NCI-H2081 (cell line): ENCODE results near the gene PRSS35.
A peak's percentile ranks its signal among the peaks of the same experiment; 100 is the strongest.
"Not testable (repeated sequence)": the region's sequence is repeated elsewhere in the genome, so short reads cannot be mapped to it uniquely, and the experiment has no call there.

ENCODE experiments used
- DNase-seq, 2 experiments: peaks; one replicate each; lab custom pipeline; 2025; lab: John Stamatoyannopoulos, UW

PRSS35 gene

DNA sequence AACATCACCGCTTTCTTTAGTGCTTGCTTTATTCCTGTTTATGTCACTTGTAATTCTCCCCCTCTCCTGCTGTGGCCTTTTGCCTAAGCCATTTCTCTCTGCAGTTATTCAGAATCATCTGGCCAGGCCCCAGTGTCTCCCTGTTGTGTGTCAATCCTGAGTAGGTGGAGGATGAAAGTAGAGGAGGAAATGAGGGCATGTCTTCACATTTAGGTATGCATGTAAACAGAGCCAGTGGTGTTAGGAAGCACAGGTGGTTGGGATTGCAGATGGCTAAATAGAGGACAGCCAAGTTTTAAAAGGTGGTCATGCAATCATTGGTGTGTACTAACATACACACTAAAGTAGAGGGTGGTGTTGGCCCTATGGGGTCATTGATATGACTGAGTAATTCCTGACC, 5.2 kb downstream of the PRSS35 start:
- no peak for DNase-seq

DNA sequence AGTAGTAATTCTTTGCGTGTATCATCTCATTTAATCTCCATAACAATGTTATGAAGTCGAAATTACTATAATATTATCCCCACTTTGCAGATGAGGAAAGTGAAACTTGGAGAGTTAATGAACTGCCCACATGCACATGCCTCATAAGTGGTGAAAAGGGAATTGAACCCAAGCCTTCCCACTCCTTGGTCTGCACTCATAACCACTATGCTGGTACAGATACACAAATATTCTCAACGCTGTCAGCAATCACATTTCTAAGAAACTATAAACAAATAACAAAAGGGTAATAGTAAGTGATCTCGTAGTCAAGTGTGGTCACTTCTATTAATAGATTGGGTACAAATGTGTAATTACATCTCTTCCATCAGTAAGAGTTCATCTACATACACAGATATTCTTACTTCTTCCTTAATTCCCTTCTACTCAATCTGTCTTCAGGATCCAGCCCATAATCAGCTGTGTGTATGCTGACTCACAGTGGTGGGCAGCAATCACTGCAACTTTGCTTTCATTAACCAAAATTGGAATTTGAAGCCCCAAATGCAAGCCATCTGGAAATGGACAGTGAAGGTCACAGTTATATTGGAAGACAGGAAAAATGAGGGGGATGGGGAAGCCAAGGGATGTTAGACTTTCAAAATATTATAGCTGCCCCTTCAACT, 6.6 kb downstream of the PRSS35 start:
- DNase-seq: no peak

DNA sequence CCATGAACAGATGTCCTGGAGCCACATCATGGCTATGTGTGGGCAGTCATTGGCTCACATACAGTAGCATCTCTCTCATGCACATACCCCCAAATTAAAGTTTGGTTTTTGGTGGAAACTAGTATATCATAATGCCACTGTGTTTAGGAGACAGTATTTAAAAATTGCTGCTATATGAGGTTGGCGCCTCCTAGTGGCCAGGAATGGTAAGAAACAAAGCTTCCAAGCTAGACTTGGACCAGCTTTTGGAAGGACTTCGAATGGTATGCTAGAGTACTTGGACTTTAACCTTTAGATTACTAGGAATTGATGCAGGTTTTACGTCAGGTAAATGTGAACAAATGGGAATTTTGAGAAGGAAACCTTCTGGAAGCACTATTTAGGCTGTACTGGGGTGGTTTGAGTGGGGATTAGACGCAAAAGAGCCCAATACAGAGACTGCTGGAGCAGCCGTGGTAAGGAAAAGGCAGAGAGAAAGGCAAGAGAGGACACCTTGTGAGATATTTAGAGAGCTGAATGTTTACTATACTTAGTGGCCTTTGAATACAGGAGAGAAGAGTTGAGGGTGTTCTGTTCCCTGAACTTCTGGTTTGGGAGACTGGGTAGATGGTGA, 23.8 kb downstream of the PRSS35 start:
- DNase-seq: peak in 1 of 2 experiments; percentile 31

DNA sequence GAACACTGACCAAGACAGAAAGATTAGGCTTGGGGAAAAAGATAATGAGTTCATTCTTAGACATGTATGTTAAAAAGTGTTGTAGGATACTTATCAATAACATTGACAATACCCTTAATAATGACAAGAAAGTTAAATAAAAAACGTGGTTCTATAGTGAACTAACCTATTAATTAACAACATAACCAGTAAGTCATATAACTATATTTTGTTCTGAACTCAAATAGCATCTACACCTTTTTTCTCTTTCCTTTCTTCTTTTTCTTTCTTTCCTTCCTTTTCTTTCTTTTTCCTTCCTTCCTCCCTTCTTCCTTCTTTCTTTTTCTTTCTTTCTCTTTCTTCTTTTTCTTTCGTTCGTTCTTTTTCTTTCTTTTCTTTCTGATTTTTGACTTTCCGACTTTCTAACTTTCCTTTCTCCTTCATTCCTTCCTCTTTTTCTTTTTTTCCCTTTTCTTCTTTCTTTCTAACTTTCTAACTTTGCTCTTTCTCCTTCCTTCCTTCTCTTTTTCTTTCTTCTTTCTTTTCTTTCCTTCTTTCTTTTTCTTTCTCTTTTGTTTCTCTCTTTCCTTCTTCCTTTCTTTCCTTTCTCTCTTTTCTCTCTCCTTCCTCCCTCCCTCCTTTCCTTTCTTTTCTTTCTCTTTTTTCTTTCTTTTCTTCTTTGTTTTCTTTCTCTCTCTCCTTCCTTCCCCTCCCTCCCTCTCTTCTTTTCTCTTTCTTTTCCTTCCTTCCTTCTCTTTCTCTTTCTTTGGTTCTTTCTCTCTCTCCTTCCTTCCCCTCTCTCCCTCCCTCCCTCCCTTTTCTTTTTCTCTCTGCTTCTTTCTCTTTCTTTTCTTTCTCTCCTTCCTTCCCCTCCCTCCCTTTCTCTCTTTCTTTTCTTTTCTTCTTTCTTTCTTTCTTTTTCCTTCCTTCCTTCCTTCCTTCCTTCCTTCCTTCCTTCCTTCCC, 24.6 kb downstream of the PRSS35 start:
- DNase-seq: no peak

DNA sequence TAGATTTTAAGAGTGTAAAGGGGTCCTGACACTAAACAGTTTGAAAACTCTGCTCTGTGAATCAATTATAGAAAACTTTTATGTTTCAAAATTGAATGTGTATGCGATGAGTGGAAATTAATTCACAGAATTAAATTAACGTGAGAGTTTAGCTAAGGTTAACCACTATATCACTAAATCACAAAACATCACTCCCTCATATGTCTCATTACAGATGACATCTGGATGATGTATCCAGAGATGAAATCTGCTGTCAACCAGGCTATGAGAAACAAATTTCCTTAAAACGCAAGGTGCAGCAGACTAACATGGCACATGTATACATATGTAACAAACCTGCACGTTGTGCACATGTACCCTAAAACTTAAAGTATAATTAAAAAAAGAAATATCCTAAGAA, 27.3 kb downstream of the PRSS35 start:
- no peak for DNase-seq

- no peak for DNase-seq
These were observed 34.3 kb downstream of the PRSS35 start for GRCh38 chr6:83546636-83547035.

GRCh38 chr6:83550482-83550881, 38.1 kb downstream of the PRSS35 start:
- DNase-seq: not testable (repeated sequence)

GRCh38 chr6:83551748-83552147, 39.4 kb downstream of the PRSS35 start:
- DNase-seq: not testable (repeated sequence)

DNA sequence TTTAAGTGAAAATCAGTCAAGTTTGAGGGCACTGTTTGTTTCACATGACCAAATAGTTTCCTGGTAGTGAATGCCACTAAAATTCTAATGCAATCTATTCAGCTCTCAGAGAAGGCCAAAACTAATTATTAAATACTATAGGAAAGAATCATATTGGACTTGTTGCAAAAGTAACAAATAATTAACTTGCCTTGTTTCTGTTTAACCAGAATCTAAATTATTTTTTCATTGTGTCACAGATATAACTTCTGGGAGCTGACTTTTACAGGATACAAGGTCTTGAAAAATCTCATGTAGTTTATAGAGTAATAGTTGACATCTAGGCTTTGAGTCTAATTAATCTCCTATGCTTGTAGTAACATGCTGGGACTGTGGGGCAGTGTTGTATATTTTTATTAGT, 44.5 kb downstream of the PRSS35 start:
- DNase-seq: no peak

- no peak for DNase-seq
These were observed 46.6 kb downstream of the PRSS35 start for GRCh38 chr6:83558975-83559374.

DNA sequence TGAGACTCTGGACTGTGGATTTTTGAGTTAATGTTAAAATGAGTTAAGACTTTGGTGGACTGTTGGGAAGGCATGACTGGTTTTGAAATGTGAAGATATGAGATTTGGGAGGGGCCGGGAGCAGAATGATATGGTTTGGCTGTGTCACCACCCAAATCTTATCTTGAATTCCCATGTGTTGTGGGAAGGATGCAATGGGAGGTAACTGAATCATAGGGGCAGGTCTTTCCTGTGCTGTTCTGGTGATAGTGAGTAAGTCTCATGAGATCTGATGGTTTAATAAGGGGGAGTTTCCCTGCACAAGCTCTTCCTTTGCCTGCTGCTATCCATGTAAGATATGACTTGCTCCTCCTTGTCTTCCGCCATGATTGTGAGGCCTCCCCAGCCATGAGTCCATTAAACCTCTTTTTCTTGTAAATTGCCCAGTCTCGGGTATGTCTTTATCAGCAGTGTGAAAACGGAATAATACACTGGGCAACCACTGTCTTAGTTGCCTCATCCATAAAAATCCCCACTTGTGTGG, 59.4 kb downstream of the PRSS35 start:
- not testable (repeated sequence) for DNase-seq

- DNase-seq: no peak
These were observed 62.4 kb downstream of the PRSS35 start for GRCh38 chr6:83574783-83575182.
